ENCODE measurements around the gene PDLIM4. TPM values are rescaled to one million over a fixed set of nuclear protein-coding genes. Genes with fewer than 3 reads are reported as not detected.

Gene PDLIM4
- polyA plus RNA-seq, 2 of the 4 experiments (the other 2 are of a cell fraction) = 0.09 TPM; not detected in 1

- Histone ChIP-seq H3K9me3 (peaks cover 7% of the 10 kb centered on the region; the same call in 2 of the 3 replicates), H3K4me3 (no peak overlapping the region), H3K27ac (0 out of 6 replicates have a peak overlapping the region, but pooled peaks of 1 of the 2 experiments have one; percentile 20), H3K4me1 (no peaks in the 10 kb centered on the region), H3K4me2 (no peak overlapping the region)
- peak; percentile 75 for TF ChIP-seq SMC3 (IDR thresholded peaks at IDR 0.05)
- TF ChIP-seq FOXS1 (CRISPR knock-in tag; IDR thresholded peaks at IDR 0.05) = no peak
- TF ChIP-seq CHD4 (IDR thresholded peaks at IDR 0.05; ENCODE audit: borderline replicate concordance) = no peak
- TF ChIP-seq JUNB (IDR thresholded peaks at IDR 0.05) = no peak
- no peak for TF ChIP-seq MAX (IDR thresholded peaks at IDR 0.05)
- TF ChIP-seq TP53 (CRISPR knock-in tag; IDR thresholded peaks at IDR 0.05) = no peak
- no peak for TF ChIP-seq GATA3 (IDR thresholded peaks at IDR 0.05; ENCODE audit: borderline replicate concordance)
- TF ChIP-seq NFE2L2 (conservative IDR thresholded peaks at IDR 0.05; ENCODE audit: low read length) = no peak
- TF ChIP-seq HES2 (IDR thresholded peaks at IDR 0.05) = no peak
- TF ChIP-seq PHF8 (IDR thresholded peaks at IDR 0.05; ENCODE audit: borderline replicate concordance, low read depth) = no peak
- no peak for TF ChIP-seq CHD2 (IDR thresholded peaks at IDR 0.05; ENCODE audit: low read length, partially characterized antibody)
- TF ChIP-seq REST (IDR thresholded peaks at IDR 0.05) = no peak
- no peak for TF ChIP-seq NPAS2 (CRISPR knock-in tag; IDR thresholded peaks at IDR 0.05; ENCODE audit: borderline replicate concordance)
- TF ChIP-seq RAD21 (conservative IDR thresholded peaks at IDR 0.05 in 1 of 2, IDR thresholded peaks at IDR 0.05 in 1 of 2) = peak; percentile 71 to 73
- no peak for TF ChIP-seq ELK1 (IDR thresholded peaks at IDR 0.05; ENCODE audit: low read depth, low read length)
- peak; percentile 67 for TF ChIP-seq CTCF (IDR thresholded peaks at IDR 0.05)
- no peak for TF ChIP-seq HDAC2 (IDR thresholded peaks at IDR 0.05)
- TF ChIP-seq POLR2AphosphoS2 (conservative IDR thresholded peaks at IDR 0.05; ENCODE audit: low read length) = no peak
- ChIA-PET CTCF (interaction anchor here (0.6 to 4.2 kb wide), 42 partner anchors 9 to 263 kb away, joined by 3 to 42 read pairs (median 6); partner anchors contain the start of genes P4HA2, PDLIM4 and SLC22A4), POLR2A (interaction anchor here (1.5 to 2.1 kb wide), 2 partner anchors 11 to 56 kb away, joined by 6 to 18 read pairs; partner anchors contain the start of genes P4HA2 and SLC22A4)
- DNase-seq (ENCODE audit: low read depth in 1 of 2, low spot score in 1 of 2) (peak; percentile 69 to 71), FAIRE-seq (no peak), ATAC-seq (peak; percentile 83 to 96)
- 9% methylated on average over 1 of the region's 1 CpG for WGBS (ENCODE audit: missing lambda C conversion rate)
These were observed 19.2 kb upstream of the PDLIM4 start for GRCh38 chr5:132238169-132238744.

All from A549 (cell line).